A204.1 (cell line): ENCODE measurements around the gene MLX.
"Not testable (repeated sequence)": the region's sequence is repeated elsewhere in the genome, so short reads cannot be mapped to it uniquely, and the experiment has no call there.

ENCODE experiments used
- FAIRE-seq: peaks from 2 replicates; lab custom pipeline; 2012; peaks lifted over from hg19 to GRCh38; lab: Jason Lieb, UNC

The MLX gene

DNA sequence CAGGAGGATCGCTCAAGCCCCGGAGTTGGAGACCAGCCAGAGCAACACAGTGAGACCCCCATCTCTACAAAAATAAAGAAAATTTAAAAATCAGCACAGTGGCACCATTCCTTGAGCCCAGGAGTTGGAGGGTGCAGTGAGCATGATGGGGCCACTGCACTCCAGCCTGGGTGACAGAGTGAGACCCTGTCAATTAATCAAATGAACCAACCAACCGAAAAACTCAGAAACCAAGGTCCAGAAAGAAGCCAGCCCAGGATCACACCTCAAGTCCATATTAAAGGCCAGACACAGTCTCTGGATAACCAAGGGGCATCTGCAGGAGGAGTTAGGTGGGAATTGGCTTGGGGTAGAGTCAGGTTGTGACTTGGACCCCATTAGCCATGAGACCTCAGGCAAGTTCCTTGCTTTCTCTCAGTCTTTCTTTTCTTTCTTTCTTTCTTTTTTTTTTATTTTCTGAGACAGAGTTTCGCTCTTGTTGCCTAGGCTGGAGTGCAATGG is 11.7 kb upstream of the MLX start:
- no peak for FAIRE-seq

DNA sequence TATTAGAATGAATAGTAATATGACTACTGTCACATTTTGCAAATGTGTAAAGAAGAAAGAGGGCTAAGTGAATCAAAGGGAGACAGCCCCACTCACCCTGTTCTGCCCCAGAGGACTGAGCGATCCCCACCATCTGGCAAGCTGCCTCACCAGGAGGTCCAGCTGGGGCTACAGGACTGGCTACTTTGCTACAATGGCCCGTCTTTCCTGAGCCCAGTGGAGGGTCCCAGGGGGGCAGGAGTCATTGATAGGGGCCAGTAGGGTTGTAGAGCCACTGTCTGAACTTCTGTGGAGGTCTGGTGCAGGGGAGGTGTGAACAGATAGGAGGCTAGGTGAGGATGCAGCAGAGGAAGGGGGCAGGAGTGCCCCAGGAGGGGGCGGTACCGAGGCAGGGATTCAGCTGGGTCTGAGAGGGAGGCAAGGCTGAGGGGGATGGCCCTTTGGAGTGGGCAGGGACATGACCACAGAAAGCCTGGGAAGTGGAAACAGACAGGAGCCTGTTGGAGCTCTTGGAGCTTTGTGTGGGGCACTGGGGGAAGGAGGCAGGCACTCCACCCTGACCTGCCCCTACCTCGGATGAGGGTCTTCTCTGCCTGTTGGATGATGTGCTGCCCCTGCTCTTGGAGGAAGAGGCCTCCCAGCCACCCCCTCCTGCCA is 10.8 kb upstream of the MLX start:
- FAIRE-seq = not testable (repeated sequence)

DNA sequence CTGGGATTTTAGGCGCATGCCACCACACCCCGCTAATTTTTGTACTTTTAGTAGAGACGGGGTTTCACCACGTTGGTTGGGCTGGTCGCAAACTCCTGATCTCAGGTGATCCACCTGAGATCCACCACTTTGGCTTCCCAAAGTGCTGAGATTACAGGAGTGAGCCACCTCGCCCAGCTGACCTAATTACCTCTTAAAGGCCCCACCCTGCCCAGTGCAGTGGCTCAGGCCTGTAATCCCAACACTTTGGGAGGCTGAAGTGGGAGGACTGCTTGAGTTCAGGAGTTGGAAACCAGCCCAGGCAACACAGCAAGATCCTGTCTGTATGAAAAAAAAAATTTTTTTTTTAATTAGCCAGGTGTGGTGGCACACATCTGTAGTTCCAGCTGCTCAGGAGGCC is 7.8 kb upstream of the MLX start:
- no peak for FAIRE-seq

GRCh38 chr17:42560246-42560645 is 6.7 kb upstream of the MLX start:
- FAIRE-seq = no peak

DNA sequence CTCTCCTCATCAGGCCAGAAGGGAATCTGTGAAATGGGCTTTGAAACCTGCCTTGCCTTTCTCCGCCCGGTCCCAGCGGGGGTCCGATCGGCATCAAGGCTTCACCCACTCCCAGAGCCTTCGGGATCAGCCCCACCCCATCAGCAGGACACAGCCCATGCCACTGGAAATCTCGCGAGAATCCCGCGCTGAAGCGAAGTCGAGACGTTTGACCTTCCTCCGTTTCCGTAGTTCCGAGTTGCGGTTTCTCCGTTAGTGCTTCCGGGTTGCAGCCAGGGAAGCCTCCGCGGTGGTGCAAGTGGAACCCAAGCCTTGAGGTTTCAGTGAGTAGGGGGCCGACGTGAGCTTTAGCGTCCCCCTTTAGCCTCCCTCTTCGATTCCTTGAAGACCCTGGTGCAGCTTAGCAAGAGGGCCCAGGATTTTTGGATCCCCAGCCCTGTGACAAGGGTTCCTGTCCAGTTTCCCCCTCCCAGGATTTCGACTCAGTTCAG is 5.0 kb upstream of the MLX start, which contains the start of gene COASY:
Gene COASY (plus strand): TSS at position 252 of the 491 bp plus-strand sequence. CDS start 475 bp downstream, outside the sequence.
- no peak for FAIRE-seq

DNA sequence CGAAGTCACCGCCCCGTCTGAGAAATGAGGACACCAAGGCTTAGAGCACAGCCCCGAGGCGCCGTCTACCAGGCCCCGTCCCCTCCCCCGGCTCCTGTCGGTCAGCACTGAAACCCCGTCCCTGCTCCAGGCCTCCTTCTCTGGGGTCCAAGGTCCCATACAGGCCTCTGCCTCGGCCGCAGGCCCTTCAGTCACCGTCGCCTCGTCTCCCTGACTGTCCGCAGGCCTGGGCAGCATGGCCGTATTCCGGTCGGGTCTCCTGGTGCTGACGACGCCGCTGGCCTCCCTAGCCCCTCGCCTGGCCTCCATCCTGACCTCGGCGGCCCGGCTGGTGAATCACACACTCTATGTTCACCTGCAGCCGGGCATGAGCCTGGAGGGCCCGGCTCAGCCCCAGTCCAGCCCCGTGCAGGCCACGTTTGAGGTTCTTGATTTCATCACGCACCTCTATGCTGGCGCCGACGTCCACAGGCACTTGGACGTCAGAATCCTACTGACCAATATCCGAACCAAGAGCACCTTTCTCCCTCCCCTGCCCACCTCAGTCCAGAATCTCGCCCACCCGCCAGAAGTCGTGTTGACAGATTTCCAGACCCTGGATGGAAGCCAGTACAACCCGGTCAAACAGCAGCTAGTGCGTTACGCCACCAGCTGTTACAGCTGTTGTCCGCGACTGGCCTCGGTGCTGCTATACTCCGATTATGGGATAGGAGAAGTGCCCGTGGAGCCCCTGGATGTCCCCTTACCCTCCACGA is 4.3 kb upstream of the MLX start:
- FAIRE-seq = no peak

DNA sequence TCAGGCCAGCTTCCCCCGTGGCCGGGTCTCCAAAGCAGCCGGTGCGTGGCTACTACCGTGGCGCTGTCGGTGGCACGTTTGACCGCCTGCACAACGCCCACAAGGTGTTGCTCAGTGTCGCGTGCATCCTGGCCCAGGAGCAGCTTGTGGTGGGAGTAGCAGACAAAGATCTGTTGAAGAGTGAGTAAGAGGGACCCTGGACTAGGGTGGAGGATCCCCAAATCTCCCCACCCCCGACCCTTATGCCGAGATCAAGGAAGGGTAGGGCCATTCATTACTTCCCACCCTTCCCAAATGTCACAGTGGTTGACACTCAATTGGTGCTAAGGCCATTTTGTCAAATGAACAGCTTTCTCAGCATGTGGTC is 3.8 kb upstream of the MLX start:
- no peak for FAIRE-seq

- FAIRE-seq = no peak
Measured at GRCh38 chr17:42563543-42563942, 3.4 kb upstream of the MLX start.

- no peak for FAIRE-seq
Measured at GRCh38 chr17:42563950-42564349, 3.0 kb upstream of the MLX start.

DNA sequence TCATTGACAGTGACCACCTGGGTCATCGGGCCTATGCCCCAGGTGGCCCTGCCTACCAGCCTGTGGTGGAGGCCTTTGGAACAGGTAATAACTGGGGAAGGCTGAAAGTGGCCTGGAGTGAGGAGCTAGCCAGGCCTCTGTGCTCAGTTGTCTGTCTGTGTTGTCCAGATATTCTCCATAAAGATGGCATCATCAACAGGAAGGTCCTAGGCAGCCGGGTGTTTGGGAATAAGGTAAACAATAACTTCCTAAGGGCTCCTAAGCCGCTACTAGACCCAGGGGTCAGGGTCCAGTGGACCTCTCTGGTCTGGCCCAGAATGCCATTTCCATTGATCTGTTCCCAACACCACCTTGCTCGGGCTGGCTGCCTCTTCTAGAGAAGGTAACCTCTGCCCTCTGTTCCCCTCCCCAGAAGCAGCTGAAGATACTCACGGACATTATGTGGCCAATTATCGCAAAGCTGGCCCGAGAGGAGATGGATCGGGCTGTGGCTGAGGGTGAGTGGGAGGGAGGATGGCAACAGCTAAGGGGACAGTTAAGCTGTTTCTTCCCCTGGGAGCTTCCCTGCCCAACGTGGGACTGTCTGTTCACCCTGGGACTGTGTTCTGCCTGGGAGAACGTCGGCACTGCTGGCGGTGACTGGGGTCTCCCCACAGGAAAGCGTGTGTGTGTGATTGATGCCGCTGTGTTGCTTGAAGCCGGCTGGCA is 1.9 kb upstream of the MLX start:
- FAIRE-seq = no peak

- FAIRE-seq = no peak
Measured at GRCh38 chr17:42565523-42566214, 1.2 kb upstream of the MLX start.

DNA sequence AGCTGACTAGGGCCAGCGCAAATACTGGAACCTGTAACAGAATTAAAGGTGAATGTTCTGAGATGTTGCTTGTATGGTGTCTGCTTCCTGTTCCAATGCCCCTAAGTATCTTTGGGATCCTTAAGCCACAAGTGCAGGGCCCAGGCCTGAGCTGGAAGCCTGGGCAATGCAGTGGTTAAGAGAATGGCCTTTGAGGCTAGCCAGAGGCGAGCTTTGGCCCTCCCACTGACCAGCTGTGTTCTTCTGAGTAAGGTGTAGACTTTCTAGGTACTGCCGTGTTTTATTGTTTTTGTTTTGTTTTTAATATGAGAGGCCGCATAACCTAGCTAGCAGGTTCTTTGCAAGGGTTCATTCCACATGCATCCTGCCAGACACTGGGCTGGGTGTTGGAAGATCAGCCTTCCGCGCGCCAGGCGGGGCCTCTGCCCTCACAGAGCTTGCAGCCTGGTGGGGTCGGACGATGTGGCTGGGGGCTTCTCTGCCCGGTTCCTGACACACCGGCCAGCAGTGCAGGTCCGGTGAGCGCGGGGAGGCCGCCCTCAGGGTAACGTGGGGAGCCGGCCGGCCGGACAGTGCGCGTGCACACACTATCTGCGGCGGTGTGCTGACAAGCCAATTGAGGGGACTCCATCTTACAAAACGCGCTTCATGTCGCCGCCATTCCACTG is 551 bp upstream of the MLX start:
- no peak for FAIRE-seq

- no peak for FAIRE-seq
Measured at GRCh38 chr17:42568341-42569111, 1.6 kb downstream of the MLX start.

- FAIRE-seq = no peak
Measured at GRCh38 chr17:42571435-42572225, 4.7 kb downstream of the MLX start.

DNA sequence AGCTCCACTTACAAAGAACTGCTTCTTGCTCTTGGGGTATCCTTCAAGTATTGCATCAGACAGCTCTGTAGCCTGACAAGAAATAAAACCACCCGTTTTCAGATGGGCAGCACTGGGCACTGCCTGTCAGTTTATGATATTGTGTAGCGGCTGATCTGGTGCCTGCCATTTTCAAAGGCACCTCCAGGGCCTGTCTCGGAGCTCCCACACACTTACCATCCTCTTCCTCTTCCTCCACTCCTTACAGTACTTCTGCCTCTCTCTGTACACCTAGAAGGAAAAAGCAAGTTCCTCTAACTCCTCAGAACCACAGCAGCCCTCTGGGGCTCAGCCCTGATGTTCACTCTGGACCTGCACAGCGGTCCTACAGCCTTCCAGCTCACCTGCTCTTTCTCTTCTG is 6.2 kb downstream of the MLX start:
- no peak for FAIRE-seq

GRCh38 chr17:42574463-42574862 is 7.6 kb downstream of the MLX start:
- FAIRE-seq = no peak

DNA sequence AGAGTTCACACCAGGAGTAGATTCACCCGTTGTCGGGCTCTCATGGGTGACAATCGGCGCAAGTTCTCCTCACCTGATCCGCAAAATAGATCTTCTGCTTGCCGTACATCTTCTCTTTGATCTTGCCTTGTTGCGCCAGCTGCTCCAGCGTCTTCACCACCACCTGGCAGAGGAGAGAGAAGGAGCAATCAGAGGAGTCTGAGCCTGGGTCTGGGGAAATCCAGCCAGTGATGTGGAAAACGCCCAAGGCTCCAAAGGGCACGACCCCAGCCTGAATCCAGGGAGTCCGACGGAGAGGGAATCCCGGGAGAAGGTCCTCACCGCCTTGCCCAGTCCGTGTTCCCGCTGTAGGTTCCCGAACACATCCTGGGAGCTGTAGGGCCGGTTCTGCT is 10.2 kb downstream of the MLX start:
- no peak for FAIRE-seq

- FAIRE-seq = peak; percentile 63
Measured at GRCh38 chr17:42577532-42578281, 10.8 kb downstream of the MLX start, which contains the start of gene PSMC3IP. Gene PSMC3IP (minus strand): TSS chr17:42577729. CDS start chr17:42577686, 43 bp downstream.

GRCh38 chr17:42578282-42578869 is 11.5 kb downstream of the MLX start:
- no peak for FAIRE-seq
